Stimulated activated naive B cell treated with anti-CD40 and anti-IgM and Interleukin-4, amounts not matched to agents 10 μg/mL and 1 μg/mL and 100 μg/mL, for 72 hours (primary cell): ENCODE data around the gene CRYAA.
"Not testable (repeated sequence)": the region's sequence is repeated elsewhere in the genome, so short reads cannot be mapped to it uniquely, and the experiment has no call there.

ENCODE experiments used
- ATAC-seq, 2 donors: fragments of 150-1000 bp; cut with Tn5 transposase; replicated peaks; 2 replicates each; pipeline ENCODE4 v1.10.0; 2021; ENCODE audit warnings: moderate library complexity in 1 of 2
- DNase-seq: peaks from one replicate; pipeline ENCODE4 v3.0.0; 2021
- H3K27ac Mint-ChIP-seq: one replicate; pipeline ENCODE4 v1.8.0; 2022; ENCODE audit warnings: mild to moderate bottlenecking, mixed read lengths
- H3K27me3 Mint-ChIP-seq, 2 donors: one replicate each; pipeline ENCODE4 v1.8.0; 2022; ENCODE audit warnings: mixed read lengths in 2 of 2
- H3K36me3 Mint-ChIP-seq, 2 donors: one replicate each; pipeline ENCODE4 v1.8.0; 2022; ENCODE audit warnings: mixed read lengths in 2 of 2, mild to moderate bottlenecking in 1 of 2
- H3K4me1 Mint-ChIP-seq, 2 donors: one replicate each; pipeline ENCODE4 v1.8.0; 2022; ENCODE audit warnings: mixed read lengths in 2 of 2, mild to moderate bottlenecking in 1 of 2
- H3K4me3 Mint-ChIP-seq, 2 donors: one replicate each; pipeline ENCODE4 v1.8.0; 2022; ENCODE audit warnings: mild to moderate bottlenecking in 2 of 2, mixed read lengths in 2 of 2, moderate library complexity in 1 of 2
- H3K9me3 Mint-ChIP-seq, 2 donors: one replicate each; pipeline ENCODE4 v1.8.0; 2022; ENCODE audit warnings: mixed read lengths in 2 of 2, mild to moderate bottlenecking in 1 of 2

Gene CRYAA

DNA sequence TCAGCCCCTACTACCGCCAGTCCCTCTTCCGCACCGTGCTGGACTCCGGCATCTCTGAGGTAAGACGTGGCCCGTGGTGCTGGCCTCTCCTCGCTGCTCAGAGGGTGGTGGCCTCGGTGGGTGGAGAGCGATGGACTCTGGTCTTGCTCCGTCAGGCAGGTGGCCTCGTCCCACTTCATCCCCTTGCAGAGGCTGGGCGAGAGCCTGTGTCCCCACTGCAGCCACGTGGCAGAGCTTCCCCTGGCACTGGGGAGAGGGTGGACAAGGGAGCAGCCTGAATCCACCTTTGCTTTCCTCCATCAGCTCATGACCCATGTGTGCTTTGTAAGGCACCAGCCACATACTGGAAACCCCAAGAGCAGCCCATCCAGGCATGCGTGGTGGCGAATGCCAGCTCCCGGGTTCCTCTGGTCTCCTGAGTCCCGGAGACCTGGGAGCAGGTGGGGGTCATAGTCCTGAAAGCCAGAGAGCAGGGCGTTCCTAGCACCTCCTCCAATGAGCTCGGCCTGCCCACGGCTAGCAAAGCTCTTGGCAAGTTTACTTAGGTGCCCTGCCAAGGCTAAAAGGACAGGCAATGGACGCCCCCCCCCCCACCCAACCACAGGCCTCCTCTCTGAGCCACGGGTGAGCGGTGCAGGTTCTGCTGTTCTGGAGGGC, 550 bp downstream of the CRYAA start:
- H3K27ac Mint-ChIP-seq, H3K4me1 Mint-ChIP-seq, DNase-seq, ATAC-seq, H3K4me3 Mint-ChIP-seq, H3K27me3 Mint-ChIP-seq, H3K9me3 Mint-ChIP-seq, H3K36me3 Mint-ChIP-seq: not testable (repeated sequence)

DNA sequence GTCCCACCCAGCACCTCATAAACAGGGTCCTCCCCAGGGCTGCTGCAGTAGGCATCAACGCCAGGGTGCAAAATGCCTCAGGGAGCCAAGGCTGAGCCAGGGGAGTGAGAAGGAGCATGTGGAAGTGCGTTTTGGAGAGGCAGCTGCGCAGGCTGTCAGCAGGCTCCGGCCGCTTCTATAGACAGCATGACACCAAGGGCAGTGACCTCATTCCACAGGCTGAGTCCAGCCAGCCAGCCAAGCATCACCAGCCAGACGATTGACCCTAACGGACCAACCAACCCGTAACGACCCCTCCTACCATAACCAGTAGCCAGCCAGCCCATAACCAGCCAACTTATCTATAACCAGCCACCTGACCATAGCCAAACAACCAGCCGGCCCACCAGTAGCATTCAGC, 1.1 kb downstream of the CRYAA start:
- DNase-seq, ATAC-seq, H3K4me3 Mint-ChIP-seq, H3K27ac Mint-ChIP-seq, H3K27me3 Mint-ChIP-seq, H3K9me3 Mint-ChIP-seq, H3K36me3 Mint-ChIP-seq, H3K4me1 Mint-ChIP-seq: not testable (repeated sequence)

DNA sequence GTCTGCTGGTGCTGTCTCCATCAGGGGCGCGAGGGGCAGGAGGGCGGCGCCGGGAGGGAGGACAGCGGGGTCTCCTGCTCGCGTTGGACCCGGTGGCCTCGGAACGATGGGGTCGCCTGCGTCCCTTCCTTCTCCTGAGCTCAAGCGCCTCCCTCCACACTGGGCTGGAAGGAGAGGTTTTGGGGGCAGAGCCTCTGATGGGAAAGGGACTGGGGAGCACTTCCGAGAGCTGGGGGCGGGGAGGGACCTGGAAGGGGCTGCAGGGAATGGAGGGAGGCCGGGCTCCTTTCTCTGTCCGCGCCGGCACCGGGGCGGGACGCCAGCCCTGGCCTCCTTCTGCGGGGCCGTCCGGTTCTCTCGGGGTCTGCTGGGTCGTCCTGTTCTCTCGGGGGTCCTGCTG, 4.0 kb downstream of the CRYAA start:
- H3K9me3 Mint-ChIP-seq, ATAC-seq, H3K36me3 Mint-ChIP-seq, H3K4me1 Mint-ChIP-seq, DNase-seq, H3K4me3 Mint-ChIP-seq, H3K27me3 Mint-ChIP-seq, H3K27ac Mint-ChIP-seq: not testable (repeated sequence)

DNA sequence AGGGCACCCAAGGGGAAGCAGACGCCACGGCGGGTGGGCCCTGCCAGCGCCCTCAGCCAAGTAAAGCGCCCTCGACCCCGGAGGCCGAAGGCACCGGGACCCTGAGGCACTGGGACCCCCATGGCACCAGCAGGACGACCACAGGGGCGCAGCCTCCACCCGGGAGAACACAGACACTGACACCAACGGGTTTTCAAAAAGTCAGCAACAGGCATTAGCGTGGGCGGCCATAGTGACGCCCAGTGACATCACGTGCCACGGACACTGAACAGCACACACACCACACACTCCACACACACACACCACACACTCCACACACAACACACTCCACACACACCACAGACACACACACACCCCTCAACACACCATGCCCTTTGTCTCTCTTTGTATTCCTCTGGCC, 4.6 kb downstream of the CRYAA start:
- DNase-seq, H3K4me3 Mint-ChIP-seq, H3K9me3 Mint-ChIP-seq, H3K27me3 Mint-ChIP-seq, H3K27ac Mint-ChIP-seq, H3K36me3 Mint-ChIP-seq, H3K4me1 Mint-ChIP-seq, ATAC-seq: not testable (repeated sequence)

DNA sequence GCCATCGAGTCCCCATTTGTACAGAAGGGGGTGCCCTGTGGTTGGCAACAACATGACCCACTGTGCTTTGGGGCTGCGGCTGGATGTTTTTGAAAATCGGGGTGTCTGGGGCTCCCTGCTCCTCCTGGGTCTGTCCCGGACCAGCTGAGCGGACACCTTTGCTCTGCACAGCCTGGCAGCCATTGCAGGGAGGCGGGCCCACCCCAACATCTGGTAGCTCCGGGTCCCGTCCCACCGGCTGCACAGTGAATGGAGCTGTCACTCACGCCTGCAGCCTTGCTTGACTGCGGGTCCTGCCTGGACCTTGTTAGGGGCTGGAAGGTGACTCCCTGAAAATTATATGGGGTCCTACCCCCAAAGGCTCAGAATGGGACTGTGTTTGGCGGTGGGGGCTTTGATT, 5.1 kb downstream of the CRYAA start:
- not testable (repeated sequence) for ATAC-seq, H3K27me3 Mint-ChIP-seq, H3K4me1 Mint-ChIP-seq, H3K4me3 Mint-ChIP-seq, DNase-seq, H3K36me3 Mint-ChIP-seq, H3K27ac Mint-ChIP-seq, H3K9me3 Mint-ChIP-seq

DNA sequence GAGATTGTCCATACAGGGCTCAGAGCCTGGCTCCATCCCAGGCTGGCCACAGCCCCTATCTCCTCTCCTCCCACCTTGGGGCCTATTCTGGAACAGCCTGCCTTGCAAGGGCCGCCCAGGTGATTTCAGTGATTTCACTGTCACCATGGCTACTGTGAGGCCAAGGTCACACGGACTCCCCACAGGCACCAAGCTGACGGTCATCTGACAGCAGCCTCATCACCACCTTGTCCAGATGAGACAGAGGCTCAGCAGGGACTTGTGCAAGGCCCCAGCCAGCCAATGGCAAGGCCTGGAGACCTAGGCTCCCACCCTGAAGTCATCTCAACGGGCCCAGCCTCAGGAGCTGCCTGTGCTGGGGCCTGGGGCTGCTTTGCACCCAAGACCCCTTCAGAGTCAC, 6.2 kb downstream of the CRYAA start:
- not testable (repeated sequence) for DNase-seq, ATAC-seq, H3K36me3 Mint-ChIP-seq, H3K27me3 Mint-ChIP-seq, H3K4me1 Mint-ChIP-seq, H3K4me3 Mint-ChIP-seq, H3K27ac Mint-ChIP-seq, H3K9me3 Mint-ChIP-seq

DNA sequence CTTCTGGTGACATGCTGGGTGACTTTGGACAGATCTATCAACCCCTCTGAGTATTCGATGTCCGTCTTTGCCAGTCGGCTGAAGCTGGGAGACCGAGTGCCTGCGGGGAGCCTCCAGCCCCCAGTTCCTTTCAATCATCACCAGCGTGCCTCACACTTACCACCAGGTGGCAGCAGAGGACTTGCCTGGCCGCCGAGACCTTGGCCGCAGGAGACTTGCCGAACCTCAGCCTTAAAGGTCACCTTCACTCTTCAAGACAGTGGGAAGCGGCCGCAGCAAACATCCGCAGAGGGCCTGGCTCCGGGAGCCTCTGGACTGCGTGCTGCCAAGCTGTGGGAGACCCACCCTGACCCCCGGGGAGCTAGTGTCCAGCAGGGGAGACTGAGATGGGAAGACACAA, 7.8 kb downstream of the CRYAA start:
- not testable (repeated sequence) for H3K4me3 Mint-ChIP-seq, H3K4me1 Mint-ChIP-seq, H3K27ac Mint-ChIP-seq, H3K36me3 Mint-ChIP-seq, H3K27me3 Mint-ChIP-seq, DNase-seq, H3K9me3 Mint-ChIP-seq
- ATAC-seq = peak; percentile 74 to 76

DNA sequence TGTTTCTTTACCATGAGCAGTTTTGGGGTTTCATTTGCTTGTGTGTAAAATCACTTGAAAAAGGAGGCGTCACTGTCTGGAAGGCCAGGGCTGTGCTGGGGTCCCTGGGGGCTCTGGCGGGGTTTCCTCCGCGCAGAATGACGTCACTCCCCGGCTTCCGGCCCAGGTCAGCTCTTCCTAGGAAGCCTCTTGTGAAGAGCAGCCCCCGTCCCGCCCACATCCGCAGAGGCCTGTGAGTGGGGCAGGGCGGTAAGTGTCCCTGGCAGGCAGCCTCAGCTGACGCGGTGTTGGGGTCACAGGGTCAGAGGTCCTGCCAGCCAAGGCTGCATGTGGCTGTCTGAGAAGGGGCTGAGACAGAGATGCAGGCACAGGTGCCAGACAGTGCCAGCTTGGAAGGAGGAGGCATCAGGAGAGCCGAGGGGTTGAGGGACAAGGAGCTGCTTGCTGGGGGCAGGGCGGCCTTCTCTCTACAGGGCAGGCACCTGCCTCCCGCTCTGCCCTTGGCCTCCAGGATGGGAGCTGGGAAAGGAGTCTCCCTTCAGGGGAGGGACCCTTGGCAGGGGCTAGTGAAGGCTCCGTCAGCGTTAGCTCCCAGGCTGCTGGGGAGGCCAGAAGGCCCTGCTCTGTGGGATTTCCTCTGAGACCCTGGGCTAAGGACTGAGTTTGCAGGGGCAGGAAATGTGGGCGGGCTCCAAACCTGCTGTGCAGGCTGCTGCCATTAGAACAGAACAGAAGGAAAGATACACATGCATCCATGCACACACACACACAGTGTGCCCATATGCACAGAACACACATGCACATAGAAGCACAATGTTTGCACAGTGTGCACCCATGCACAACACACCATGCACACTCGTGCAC, 8.5 kb downstream of the CRYAA start:
- DNase-seq, H3K36me3 Mint-ChIP-seq, H3K4me1 Mint-ChIP-seq, H3K27ac Mint-ChIP-seq, H3K4me3 Mint-ChIP-seq, H3K9me3 Mint-ChIP-seq, H3K27me3 Mint-ChIP-seq: not testable (repeated sequence)
- peak; percentile 90 for ATAC-seq

DNA sequence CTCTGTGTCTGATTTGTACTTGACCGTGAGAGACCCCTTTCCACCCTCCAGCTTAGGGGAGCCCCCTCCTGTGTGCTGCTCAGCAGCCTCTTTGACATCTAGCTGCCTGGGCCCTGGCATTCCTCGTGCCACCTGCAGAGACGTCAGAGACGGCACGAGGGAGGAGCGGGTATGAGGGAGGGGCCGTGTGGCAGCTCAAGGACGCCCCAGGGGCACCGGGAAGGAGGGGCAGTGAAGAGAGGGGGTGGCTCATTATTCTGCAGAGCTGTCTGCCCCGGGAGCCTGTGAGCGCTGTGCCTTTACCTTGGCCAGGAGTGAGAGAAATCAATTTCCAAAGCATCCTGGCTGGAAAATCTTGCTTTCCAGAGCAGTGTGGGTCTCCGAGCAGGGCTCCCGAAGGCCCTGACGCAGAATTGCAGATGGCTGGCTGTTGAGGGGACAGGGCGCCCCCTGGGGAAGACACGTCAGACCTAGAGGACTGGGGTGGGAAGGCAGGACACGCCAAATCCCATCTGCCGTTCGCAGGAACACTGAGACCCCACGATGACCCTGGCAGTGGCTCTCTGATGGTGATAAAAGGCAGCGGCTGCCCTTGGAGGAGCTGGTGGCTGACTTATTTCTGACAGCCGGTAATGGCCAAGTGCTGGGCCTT, 9.5 kb downstream of the CRYAA start:
- not testable (repeated sequence) for H3K36me3 Mint-ChIP-seq, ATAC-seq, H3K4me1 Mint-ChIP-seq, H3K9me3 Mint-ChIP-seq, H3K27ac Mint-ChIP-seq, DNase-seq, H3K27me3 Mint-ChIP-seq, H3K4me3 Mint-ChIP-seq

DNA sequence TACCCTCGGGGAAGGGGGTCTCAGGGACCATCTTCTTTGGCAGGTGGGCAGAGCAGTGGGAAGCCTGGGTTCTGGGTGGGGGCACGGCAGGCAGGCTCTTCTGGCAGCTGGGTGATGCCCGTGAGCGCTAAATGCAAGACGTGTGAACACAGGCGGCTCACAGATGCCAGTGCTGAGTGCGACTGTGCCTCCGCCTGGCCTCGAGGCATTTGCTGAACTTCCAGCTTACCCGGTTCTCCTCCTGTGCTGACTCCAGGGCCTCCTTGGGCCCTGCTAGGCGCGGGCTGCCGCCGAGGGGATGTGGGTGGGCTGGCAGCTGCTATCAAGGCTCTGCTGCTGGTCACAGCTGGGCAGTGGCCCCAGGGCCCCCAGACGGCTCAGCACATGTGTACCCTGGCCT, 12.2 kb downstream of the CRYAA start:
- H3K9me3 Mint-ChIP-seq, H3K27me3 Mint-ChIP-seq, DNase-seq, H3K4me3 Mint-ChIP-seq, H3K4me1 Mint-ChIP-seq, ATAC-seq, H3K27ac Mint-ChIP-seq, H3K36me3 Mint-ChIP-seq: not testable (repeated sequence)

DNA sequence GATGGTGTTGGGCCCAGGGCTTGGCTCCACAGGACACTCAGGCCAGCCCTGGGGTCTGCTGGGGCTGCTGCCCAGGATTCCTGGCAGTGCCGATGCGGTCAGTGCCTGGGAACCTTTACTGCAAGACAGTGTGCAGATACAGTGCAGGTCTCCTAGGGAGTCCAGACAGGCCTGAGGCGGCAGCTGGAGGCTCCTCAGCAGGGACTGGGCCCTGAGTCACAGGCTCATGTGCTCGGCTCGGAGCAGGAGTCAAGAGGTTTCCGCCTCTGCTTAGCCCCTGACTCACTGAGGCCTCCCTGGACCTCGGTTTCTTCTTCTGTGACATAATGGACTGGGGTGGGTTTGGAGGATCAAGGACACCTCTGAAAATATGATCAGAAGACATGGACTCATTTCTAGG, 18.5 kb downstream of the CRYAA start:
- not testable (repeated sequence) for ATAC-seq, H3K9me3 Mint-ChIP-seq, DNase-seq, H3K4me3 Mint-ChIP-seq, H3K36me3 Mint-ChIP-seq, H3K27ac Mint-ChIP-seq
- Mint-ChIP-seq H3K4me1 (peaks cover 25 to 41% of the 10 kb centered on the region in 2 donors), H3K27me3 (peaks cover 6 to 12% of the 10 kb centered on the region in 2 donors)

DNA sequence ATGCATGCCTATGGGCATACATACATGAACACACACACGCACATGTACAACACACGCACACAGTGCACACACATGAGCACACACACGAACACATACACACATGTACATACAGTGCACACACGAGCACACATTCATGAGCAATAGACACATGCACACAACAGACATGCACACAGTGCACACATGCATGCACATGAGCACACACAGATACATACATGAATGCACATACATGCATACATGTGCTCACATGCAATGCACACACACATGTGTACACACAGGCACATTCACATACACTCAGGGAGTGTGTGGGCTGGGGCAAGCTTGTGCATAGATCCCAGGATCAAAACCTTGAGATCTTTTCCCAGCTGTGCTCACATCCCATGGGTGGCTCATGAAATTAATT, 18.9 kb downstream of the CRYAA start:
- ATAC-seq = no peak
- Mint-ChIP-seq H3K36me3 (peaks cover 0 to 7% of the 10 kb centered on the region in 2 donors), H3K27ac (no peak overlapping the region), H3K9me3 (no peaks in the 10 kb centered on the region), H3K4me3 (no peak overlapping the region), H3K4me1 (peaks cover 27 to 46% of the 10 kb centered on the region in 2 donors), H3K27me3 (peaks cover 9 to 16% of the 10 kb centered on the region in 2 donors)
- DNase-seq = no peak

DNA sequence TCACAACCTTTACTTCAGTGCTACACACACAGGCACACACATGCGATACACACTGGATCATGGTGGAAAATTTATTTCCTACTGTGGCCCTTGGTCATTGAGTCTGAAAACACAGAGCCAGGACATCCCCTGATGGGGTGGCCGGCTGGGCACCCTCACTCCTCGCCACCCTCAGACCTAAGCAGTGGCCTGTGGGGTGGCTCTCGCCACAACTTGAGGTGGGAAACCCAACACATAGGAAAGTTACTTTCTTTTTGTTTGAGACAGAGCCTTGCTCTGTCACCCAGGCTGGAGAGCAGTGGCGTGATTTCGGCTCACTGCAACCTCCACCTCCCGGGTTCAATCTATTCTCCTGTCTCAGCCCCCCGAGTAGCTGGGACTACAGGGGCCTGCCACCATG, 19.4 kb downstream of the CRYAA start:
- Mint-ChIP-seq H3K27ac (no peak overlapping the region), H3K27me3 (peaks cover 14 to 21% of the 10 kb centered on the region in 2 donors), H3K36me3 (peaks cover 0 to 10% of the 10 kb centered on the region in 2 donors), H3K9me3 (no peaks in the 10 kb centered on the region), H3K4me3 (no peak overlapping the region), H3K4me1 (peaks cover 32 to 50% of the 10 kb centered on the region in 2 donors)
- no peak for DNase-seq
- ATAC-seq = no peak

DNA sequence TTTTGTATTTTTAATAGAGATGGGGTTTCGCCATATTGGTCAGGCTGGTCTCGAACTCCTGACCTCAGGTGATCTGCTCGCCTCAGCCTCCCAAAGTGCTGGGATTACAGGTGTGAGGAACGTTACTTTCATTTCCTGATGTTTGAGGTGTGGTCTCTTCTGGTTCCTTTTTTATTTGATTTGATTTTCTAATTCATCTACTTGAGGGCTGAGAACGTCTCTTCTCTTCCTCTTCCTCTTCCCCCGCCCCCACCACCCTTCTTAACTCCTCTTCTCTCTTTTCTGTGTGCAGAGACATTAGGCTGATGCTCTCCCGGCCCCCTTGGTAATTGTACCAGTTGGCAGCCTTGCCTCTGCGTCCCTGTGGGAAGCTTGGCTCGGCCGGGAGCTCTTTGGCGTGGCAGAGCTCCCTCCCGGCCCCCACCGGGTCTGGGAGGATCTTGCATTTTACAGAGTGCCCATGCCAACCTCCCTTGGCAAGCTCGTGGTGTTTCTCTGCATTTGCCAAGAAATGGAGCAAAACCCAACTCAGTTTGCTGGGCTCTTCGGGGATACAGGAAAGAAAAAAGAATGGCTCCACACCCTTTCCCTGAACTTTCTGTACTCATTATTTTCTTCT, 19.9 kb downstream of the CRYAA start:
- Mint-ChIP-seq H3K4me3 (no peak overlapping the region), H3K27me3 (peaks cover 17 to 25% of the 10 kb centered on the region in 2 donors), H3K27ac (no peak overlapping the region), H3K36me3 (peaks cover 2 to 13% of the 10 kb centered on the region in 2 donors), H3K9me3 (no peaks in the 10 kb centered on the region), H3K4me1 (peaks cover 35 to 56% of the 10 kb centered on the region in 2 donors)
- DNase-seq (no peak), ATAC-seq (no peak)
